GM21825 (cell line): ENCODE data around the gene ANKRD60.

Source experiments
- ATAC-seq: cut with Tn5 transposase; IDR thresholded peaks from one replicate; pipeline ENCODE4 v1.9.1; 2021; ENCODE audit warnings: mild to moderate bottlenecking, moderate library complexity; ENCODE audit not compliant: unreplicated experiment

The ANKRD60 gene

DNA sequence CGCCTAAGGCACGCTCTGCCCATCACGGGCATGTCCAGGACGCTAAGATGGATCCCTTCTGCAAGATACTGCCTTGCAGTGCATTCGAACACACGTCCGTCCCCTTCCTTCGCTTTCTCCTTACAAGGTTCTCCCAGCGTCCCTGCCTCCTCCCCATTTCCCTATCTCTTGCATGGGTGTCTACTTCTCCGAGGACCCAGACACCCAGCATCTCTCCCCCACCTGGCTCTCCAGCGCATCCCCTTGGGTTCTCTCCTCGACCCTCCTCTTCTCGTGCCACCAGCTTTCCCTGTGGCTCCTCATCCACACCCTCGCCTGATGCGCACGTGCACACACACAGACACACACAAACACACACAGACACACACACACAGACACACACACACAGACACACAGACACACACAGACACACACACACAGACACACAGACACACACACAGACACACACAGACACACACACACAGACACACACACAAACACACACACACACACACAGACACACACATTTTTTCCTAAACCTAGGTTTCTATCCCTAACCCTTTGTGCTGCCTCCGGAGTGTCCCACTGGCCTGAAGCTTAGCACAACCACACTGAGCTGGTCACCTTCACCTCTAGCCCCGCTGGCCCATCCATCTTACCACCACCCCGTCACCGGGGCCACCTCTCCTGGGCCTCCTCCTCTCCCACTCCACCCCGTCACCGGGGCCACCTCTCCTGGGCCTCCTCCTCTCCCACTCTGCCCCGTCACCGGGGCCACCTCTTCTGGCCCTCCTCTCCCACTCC lies 31.9 kb downstream of the ANKRD60 start:
- no peak for ATAC-seq

DNA sequence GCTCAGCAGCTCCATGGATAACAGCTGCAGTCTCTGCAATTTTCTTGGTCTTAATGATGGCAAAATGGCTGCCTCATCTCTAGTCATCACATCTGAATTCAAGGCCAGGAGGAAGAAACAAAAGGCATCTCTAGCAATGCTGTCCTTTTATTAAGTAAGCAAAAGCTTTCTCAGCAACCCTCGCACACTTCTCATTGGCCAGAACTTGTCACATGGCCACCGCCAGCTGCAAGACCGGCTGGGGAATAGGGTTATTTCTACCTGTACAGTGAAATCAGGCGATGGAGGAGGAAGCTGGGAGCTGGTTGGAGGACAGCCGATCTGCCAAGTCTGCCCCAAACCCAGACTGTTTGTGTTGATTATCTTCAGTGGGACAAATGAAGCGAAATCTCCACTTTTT lies 33.4 kb downstream of the ANKRD60 start:
- ATAC-seq = no peak

DNA sequence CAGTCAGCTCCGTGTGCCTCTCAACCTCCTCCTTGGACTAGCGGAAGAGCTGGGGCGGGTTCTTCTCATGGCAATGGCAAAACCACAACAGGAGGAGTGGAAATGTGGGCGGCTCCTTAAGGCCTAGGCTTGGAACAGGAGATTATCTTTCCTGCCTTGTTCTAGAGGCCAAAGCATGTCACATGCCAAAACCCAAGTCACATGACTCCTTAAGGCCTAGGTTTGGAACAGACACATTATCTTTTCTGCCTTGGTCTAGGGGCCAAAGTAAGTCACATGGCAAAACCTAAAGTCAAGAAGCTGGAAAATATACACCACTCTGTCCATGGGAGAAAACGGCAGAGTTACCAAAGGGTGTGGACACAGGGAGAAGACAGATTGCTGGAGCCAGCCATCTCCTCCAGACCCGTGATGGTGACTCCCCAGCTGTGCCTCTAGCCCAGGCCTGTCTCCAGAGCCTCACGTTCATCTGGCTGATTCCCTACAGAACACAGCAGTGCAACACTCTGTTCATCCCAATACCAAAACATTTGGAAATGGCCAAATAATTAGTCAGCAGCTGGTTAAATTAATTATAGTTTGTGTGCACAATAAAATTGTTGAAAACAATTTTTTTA lies 34.2 kb downstream of the ANKRD60 start:
- no peak for ATAC-seq

DNA sequence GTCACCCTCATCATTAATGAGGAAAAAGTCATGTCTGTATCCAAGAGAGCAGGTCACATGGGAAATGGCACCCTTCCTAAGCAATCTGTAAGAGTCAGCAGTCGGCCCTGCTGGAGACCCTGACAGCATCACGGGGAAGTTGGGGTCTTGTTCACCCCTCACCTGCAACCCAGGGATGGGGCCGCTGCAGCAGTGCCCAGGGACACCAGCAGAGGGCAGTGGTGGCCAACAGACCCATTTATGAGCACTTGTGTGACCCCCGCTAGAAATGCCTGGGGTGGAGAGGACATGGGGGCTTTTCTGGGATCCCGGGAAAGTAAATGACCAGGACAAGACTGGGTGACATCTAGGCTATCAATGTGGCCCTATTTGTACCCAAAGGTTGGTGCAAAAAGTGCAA lies 35.9 kb downstream of the ANKRD60 start:
- no peak for ATAC-seq

DNA sequence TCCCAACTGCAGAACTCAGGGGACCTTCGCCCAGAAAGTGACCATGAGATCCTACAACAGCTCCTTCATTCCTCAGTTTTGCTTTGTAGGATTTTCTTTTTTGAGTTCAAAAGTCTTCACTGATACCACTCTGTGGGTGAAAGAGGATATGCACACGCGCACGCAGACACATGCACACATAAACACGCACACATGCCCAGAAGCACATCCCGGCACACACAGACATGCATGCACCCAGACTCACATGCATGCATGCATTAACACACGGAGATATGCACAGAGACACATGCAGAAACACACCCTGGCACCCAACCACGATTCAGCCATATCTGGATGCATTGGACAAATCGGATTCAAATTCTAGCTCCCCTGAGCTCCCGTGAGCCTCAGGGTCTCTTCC lies 36.4 kb downstream of the ANKRD60 start:
- no peak for ATAC-seq

DNA sequence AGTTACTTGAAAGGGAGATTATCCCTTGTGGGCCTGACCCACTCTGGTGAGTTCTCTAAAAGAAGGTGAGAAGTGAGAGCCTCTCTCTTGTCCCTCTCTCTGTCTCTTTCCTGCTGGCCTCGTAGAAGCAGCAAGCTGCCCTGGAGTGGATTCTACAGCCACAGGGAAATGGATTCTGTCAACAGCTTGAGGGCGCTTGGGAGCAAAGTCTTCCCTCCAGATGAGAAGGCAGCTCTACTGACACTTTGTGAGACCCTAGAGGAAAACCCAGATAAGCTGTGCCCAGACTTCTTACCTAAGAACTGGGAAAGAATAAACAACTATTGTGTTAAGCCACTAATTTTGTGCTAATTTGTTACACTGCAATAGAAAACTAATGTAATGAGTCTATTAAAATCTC lies 39.9 kb downstream of the ANKRD60 start:
- no peak for ATAC-seq

DNA sequence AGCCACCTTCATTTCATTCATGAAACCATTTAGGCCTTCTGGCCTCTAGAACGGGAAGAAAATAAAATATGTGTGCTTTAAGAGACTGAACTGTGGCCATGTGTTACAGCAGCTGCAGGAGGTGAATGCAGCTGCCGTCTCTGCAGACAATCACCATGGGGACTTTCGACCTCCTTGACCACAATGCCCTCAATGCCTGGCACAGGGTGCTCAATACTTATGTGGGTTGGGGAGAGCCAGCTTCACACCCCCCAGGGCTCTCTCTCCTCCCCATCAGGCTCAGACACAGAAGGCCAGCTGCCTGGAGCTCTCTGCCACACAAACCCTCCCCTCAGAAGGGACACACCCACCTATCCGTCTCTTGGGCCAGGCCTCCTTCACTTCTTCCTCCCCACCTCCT lies 43.5 kb downstream of the ANKRD60 start:
- ATAC-seq = no peak

DNA sequence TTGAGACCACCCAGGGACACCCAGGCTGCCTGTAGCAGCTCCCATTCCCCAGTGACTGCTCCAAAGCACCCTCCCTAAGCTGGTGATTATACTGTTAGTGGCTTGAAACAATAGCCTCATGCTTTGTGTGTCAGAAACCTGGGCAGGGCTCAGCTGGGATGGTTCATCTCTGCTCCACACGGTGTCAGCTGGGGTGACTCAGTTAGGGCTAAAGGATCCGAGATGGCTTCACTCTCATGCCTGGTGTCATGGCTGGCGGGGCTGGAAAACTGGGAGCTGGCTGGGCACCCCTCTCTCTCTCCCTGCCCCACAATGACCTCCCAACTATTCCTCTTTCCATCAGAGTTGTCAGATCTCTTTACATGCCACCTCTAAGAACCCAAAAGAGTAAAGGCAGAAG lies 44.4 kb downstream of the ANKRD60 start:
- no peak for ATAC-seq

DNA sequence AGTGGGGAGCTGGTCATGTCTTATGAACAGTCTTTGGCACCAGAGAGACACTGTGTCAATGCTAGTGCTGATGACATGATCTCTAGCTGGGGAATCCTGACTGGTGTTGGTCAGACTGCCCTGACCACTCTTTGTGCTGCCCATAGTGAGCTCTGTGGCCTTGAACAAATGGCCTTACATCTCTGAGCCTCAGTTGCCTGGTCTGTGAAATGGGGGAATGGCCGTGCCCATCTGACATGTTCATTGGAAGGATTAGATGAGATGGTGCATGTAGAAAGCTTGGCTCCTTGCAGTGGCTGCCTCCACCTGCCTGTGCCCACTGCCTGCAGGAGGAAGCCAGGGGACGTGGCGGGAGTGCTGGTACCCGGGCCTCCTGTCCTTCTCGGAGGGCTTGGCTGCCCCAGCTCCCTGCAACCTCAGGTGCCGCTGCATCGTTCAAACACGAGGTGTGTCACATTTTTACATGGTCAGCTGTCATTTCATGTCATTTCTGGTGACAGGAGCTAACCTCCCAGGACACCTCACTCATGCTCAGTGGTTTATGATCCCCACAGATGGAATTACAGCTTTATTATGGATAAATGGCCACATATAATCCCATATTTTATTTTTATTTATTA lies 45.8 kb downstream of the ANKRD60 start:
- ATAC-seq = no peak

DNA sequence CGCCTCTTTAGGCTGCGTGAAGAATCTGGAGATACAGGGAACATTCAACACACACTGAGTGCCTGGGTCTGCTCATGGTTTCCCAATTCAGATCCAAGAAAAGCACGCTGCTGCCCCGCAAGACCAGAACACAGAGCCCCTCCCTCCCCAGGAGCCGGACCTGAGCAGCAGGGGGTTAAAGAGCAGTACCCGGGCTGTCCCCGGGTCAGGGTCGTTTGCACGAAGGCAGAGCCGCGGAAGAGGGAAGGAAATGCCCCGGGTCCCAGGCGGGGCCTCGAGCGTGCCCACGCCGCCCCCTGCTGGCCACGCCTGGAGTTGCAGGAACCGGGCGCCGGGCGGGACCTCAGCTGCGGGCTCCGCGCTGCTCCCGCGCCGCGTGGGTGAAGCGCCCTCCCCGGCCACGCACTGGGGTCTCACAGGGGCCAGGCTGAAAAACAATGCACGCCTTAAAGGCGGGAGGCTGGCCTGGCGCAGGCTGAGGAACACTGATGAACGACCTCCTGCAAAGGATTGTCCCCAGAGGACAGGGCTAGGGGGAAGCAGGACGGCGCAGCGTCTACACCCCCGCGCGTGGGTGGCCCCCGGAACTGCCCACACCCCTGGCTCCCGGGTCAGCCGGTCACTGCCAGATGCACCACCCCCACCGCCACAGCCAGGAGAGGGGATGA lies 48.9 kb downstream of the ANKRD60 start:
- ATAC-seq = no peak

DNA sequence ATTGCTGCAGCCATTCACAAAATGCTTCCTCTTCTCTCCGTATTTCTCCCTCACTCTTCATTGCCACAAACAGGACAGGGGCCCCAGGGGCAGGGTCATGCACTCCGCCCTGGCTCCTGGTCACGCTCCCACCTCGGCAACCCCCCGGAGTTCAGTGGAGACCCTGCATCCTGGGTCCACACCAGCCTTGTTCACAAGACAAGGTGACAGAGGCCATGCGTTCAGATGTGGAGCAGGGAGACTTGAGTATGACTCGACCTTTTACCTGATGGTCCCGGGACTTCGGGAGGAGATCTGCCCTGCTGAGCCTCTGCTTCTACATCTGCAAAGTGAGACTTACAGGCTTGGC lies 49.4 kb downstream of the ANKRD60 start:
- ATAC-seq = no peak

DNA sequence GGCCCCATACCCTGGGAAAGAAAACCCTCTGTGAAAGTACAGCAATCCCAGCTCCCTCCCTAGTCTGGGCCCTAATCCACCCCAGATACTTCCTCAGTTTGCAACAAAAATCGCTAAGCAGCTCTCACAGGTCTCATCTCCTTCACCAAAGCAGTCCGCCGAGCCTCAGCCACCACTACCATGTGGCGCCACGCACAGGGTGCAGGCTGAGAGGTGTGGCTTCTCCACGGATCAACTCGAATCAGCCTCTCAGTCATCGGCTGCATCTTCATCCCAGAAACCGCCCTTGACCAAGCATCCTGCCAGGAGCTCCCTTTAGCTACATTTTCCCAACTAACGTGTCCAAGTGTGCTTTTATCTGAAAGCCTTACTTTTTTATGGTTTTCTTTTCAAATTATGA lies 50.7 kb downstream of the ANKRD60 start:
- no peak for ATAC-seq

DNA sequence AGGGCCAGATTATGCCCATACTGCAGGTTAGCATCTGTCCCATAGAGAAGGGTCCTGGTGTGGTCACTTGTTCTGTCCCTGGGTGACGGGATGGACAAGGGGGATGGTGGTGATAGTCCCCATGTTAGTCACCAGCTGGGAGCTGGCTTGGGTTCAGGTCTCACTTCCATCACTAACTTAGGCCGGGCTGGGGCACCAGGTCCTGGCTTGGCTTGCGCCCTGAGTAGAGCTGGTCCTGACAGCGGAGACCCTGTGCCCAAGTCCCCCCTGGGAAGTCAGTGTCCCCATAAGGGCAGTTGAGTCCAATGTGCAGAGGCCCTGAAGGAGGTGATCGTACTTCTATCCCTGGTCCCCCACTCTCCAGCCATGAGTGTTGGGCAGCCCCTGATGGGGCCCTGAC lies 52.6 kb downstream of the ANKRD60 start:
- ATAC-seq = no peak

DNA sequence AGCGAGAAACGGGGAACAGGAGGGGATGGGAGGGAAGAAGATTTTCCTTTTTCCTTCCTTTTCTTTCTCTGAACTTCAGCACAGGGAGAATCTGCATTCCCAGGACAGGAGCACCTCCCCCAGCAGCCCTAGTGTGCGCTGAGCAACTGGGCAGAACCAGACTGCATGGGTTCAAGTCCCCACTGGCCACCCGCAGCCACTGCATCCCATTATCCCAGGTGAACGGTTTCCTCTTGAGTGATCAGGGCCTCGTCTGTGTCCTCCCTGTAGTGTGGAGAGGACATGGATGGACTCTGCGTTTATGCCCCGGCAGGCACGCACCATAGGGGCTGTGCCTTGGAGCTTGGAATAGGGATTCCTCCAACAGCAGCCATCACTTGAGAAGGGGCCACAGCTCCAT lies 53.0 kb downstream of the ANKRD60 start:
- ATAC-seq = no peak

DNA sequence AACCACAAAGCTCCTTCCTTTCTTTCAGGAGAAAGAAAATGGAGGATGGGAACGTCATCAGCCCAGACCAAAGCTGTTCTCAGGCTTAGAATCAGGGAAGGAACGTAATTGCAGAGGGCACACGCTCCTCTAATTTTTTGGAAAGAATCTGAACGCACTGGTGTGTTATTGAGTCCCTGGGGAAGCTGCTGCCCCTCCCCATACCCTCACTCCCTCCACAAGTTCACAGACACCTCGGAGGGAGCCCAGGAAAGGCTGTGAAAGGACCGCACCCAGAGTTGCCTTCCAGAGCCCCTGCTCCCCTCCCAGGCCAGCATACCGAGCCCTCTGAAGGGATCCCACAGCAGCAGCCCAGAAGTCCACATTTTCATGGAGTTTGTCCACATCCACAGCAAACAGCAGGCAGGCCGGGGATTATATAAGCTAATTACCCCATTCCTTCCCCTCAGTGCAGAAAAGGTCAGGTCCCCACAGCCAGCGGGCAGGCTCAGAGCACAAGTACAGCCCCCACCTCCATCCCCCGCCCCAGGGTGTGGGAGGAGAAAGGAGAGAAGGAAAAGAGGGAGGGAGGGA lies 53.7 kb downstream of the ANKRD60 start:
- no peak for ATAC-seq

DNA sequence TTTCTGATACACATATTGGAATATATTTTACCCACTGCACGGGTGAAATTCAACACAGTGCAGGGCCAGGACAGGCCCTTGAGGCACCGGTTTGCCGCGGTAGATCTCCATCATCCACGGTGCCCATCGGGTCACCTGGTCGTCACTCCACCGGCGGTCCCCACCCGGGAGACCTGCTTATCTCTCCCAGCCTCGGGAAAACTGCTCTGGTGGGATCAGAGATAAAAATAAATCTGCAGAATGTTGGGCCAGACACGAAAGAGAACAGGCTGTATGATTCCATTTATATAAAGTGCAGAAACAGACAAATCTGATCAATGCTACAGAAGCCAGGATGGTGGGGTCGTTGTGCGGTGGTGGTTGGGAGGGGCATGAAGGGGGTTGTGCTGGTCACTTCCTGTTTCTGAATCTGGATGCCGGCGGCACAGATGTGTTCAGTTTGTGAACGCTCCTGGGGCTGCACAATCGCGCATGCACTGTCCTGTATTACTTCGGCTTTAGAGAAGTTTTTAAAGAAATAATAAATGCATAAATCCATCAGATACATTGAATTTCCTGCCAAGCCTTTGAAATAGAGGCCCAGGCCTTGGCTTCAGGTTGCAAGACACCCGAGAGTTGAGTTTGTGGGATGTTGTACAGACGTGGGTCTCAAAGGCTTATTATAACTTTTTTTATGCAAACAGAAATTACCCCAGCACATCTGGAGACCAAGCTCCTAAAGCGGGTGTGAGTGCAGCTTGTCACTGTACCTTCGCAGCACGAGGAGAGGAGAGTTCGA lies 54.3 kb downstream of the ANKRD60 start:
- no peak for ATAC-seq

DNA sequence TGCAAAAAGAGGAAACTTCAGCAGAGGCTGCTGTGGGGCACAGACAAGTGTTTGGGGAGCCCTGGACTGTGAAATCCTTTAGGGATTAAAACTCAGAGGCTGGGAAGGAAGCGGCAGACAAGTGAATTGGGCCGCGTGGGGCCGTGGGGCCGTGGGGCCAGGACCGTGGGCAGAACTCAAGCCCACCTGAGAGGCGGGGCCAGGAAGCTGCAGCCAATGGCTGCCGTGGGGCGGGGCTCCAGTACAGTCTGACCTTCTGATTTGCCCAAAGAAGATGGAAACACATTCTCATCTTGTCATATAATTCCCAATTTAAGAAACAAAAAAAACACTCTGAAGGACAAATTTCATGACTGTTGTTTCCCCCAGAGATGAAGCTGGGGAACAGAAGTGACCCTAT lies 55.4 kb downstream of the ANKRD60 start:
- no peak for ATAC-seq

DNA sequence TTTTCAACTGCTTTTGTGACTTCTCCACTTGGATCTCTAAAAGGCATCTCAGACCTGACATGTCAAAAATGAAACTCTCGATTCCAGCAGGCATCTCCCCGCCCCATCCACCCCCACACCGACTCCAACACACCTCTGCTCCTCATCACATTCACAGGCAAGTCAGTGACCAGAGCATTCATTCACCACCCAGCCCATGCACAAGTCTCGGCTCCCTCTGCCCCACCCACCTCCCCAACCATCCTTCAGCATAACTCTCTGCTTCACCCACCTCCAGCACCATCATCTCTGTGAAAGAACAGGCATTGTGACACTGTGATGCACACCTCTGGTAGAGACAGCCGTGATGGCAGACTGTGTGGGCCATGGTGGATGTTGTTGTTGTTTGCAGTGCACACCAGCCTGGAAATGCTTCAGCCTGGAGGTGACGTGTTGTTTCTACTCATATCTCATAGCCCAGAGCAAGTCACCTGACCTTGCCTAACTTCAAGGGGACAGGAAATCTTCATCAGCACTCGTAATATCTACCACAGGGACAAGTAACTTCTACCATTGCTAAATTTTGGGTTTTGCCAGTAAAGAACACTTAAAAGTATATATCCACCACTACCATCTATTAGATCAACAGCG lies 56.5 kb downstream of the ANKRD60 start:
- no peak for ATAC-seq

DNA sequence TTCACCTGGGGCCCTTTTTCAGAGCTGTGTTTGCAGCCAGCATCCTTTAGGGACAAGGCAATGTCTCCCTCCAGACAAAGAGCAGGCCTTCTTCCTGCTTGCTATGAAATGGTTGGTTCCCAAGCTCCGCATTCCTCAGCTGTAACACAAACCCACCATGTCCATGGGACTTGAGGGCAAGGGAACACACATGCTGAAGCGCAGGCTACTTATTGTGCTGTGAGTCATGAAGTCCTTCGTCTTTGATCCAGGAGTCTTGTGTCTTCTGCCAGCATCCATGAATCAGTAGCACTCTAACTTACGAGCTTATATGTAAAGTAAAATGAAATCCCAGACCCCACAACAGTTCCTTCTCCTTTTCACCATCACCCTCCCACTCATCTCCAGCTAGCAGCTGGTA lies 59.0 kb downstream of the ANKRD60 start:
- ATAC-seq = no peak

DNA sequence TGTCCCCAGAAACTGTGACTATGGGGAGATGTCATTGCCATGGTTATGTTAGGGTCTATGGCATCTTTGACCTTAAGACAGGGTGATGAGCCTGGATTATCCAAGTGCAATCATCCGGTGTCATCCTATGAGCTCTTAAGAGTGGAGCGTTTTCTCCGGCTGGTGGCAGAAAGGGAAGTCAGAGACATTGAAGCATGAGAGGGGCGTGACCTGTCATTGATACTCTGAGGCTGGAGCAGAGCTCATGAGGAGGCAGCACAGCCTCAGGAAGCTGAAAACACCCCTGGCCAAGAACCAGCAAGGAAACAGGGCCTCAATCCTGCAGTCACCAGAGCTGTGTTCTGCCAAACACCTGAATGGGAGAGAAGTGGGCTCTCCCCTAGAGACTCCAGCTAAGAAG lies 59.6 kb downstream of the ANKRD60 start:
- ATAC-seq = no peak
